ENCODE results near the gene TUBGCP3.
"Not testable (repeated sequence)": the region's sequence is repeated elsewhere in the genome, so short reads cannot be mapped to it uniquely, and the experiment has no call there.

TUBGCP3 gene

DNA sequence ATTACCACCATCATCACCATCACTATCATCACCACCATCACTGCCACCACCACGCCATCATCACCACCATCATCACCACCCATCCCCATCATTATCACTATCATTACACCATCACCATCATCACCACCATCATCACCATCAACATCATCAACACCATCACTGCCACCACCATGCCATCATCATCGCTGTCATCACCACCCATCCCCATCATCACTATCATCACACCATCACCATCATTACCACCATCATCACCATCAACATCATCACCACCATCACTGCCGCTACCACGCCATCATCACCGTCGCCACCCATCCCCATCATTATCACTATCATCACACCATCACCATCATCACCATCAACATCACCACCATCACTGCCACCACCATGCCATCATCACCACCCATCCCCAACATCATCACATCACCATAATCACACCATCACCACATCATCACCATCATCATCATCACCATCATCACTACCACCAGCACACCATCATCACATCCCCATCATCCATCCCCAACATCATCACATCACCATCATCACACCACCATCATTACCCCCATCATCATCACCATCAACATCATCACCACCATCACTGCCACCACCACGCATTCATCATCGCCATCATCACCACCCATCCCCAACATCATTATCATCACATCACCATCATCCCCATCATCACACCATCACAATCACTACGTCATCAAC, 61.7 kb downstream of the TUBGCP3 start:
- no peak for DNase-seq (ENCODE audit: low spot score)

DNA sequence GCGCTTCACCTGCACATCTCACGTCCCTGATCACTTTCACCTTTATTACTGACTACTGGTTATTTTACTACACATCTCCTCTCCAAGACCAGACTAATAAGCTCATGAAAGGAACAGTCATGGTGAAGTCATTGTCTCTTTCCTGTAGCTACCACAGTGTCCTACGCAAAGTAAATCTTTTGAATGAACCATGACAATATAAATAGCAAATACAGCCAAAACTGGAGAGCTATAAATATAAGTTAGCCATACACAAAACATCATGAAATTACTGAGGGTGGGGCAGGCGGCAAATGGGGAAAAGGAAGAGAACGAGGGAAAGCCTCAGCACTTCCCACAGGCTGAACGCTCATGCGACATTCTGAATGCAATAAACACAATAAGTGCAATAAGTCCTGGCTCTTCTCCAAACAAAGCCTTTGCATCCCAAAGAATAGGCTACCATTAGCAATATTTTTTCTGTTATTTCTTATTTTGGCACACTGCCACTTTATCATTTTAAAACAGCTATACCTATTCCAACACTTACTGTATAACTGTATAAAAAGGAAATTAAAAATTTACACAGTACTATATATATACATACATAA, 62.5 kb downstream of the TUBGCP3 start:
- peak; percentile 12 for DNase-seq (ENCODE audit: low spot score)

DNA sequence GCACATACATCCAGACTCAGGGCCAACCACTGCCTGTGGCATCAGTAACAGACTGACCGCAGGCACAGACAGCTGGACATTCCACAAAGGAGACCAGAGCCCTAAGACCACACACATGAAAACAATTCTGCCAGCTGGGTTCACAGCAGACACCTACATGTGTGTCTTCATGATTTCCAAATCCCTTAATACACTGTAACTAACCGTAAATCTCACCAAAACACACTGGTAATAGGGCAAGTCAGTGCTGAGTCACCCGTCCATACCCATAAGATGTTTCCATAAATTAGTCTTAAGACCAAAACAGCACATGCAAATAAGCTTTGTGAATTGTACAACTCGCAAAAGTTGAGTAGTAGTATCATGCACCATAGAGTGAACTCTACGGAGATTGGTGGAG, 65.4 kb downstream of the TUBGCP3 start:
- no peak for DNase-seq (ENCODE audit: low spot score)

DNA sequence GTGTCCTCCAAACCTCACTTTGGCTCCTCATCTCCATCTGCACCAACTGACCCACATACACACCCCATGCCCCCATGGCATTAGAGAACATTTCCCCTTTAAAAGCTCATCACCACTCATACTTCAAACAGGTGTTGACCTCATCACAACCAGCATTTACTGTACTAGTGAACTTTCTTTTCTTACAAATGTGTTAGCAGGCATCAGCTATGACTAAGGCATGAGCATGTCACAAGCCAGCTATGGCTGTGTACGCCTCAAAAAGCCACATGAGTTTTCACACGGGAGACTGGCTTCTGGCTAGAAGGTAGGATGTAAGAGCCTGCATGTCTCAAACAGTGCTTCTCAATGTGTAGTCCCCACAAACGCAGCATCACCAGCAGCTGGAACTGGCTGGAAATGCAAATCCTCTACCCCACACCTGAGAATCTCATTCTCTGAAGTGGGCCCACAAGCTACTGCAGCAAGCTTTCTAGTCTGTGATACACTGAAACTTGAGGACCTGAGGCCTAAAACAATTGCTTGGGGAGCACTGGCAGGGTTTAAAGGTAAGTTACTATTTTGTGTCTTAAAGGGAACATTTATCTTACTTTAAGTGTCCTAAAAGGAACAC, 66.8 kb downstream of the TUBGCP3 start:
- peak; percentile 29 for DNase-seq (ENCODE audit: low spot score)

DNA sequence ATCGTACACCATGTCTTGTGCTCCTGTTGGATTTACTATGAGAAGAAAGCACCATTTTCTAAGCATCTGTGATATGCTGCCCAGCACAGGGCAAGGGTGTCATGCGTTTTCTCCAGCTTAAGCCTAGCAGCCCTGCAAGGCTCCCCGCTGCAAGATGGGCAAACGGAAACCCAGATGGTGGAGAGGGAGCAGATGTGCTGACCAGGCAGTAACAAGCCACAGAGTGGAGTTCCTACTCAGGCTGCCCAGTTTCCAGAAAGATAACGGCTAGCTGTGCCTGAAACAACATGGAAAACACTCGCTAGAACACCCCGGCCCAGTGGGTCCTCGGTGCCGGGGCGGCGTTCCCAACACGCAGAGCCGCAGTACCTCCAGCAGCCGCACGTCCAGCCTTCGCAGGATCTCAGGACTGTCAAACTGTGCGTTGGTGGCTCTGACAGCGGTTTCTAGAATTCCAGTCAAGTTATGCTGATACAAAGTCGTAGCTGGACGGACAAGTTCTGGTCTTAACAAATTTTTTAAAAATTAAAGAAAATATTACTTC, 68.4 kb downstream of the TUBGCP3 start:
- DNase-seq (ENCODE audit: low spot score) = no peak

DNA sequence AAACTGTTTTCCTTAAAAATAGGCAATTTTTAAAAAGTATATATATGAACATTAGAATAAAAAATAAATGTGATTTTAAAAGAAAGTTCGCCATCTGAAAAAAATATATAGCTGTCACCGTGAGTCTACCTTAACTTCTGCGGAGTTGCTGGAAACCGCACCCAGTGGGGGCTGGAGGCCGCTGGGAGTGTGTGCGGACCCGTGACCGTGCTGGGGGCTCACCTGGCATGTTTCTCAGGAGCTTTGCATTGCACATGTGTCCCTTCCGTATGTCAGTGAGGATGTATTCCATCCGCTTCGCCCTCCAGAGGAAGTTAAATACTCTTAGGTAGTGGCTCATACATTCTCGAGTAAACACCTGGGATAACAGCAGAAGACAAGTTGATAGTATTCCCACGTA, 71.7 kb downstream of the TUBGCP3 start:
- DNase-seq (ENCODE audit: low spot score) = no peak

DNA sequence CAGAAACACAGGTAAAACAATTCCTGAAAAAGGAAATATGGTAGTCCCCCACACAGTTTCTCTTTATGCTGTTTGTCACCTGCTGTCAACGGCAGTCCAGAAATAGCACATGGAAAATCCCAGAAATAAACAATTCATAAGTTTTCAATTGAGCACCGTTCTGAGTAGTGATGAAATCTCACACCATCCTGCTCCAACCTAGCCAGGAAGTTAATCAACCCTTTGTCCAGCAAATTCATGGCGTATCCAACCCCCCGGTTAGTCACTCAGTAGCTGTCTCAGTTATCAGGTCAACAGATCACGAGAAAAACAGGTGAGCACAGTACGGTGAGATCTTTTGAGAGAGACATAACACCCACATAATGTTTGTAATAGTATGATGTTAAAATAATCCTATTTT, 74.2 kb downstream of the TUBGCP3 start:
- DNase-seq (ENCODE audit: low spot score) = no peak

DNA sequence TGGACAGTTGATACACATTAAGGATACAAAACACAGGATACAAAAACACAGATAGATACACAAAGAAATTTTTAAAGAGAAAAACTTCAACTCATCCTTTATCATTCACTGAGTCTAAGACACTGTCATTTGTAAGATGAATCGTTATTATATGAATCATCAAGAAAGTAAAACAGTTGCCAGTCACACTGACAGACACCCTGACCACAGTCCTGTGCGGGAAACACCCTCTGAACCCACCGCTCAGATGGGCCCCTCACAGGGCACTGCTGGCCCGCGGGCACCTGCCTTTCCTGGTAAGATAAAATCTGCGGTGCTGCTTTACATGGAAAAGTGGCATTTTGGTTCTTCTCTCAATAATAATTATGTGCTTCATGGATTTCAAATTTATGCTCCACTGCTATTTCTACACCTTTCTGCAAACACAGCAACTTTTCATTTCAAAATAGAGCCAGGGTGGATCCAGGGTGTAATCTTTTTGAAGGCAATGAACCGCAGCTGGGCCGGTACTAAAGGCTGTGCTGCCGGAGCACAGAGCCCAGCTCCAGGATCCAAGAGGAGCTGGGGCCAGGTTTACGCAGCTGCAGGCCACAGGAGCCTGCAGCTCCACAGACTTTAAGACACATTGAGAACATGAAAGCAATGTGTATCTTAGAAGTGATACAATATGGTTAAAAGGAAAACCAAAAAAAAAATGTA, 76.8 kb downstream of the TUBGCP3 start:
- peak; percentile 9 for DNase-seq (ENCODE audit: low spot score)

DNA sequence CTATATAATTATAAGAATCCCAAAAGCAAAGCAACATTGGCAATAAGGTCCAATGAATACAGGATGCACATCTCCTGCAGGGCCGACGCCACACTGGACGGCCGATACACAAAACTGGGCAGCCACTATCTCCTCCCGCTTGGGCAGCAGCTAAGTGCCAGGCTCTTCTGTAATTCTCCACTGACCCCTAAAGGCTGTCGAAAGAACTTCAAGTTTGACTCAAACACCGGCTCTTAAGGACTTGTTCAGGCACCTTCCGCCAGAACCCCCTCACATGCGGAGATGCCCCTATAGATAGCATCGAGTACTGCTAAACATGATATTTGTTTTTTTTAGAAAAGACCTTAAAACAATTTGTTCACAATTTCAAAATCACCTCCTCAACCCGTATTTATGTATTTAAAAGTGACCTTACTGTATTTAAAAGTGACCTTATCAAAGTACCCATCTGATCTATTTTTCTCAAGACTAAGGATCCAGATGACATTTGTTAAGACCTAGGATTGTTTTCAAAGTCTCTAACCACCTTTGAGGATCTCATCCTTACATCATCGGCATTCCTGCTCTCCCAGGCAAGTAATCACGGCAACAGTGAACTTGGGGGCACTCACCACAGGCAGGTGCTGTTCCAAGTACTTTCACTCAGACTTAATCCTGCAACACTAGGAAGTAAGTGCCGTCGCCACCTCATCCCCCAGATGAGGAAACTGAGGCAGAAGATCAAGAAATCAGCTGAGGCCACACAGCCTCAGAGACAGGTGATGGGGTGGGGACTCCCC, 77.8 kb downstream of the TUBGCP3 start:
- peak; percentile 75 for DNase-seq (ENCODE audit: low spot score)

DNA sequence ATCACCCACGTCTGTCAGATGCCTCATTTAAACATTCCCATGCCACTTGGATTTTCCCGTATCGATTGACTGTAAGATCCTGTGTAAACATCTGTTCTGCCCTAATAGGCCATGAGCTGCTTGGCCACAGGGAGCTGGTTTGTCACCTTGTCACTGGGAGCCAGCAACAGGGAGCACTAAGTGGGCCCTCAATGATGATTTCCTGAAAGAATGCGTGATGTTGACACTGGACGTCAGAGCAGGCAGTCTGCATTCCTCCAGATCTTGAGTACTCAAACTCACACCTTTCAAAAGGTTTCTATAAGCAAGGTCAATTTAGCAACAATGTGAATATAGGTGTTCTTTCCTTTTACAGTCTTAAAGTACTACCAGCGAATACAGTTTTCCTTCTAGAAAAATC, 78.8 kb downstream of the TUBGCP3 start:
- DNase-seq (ENCODE audit: low spot score) = no peak

DNA sequence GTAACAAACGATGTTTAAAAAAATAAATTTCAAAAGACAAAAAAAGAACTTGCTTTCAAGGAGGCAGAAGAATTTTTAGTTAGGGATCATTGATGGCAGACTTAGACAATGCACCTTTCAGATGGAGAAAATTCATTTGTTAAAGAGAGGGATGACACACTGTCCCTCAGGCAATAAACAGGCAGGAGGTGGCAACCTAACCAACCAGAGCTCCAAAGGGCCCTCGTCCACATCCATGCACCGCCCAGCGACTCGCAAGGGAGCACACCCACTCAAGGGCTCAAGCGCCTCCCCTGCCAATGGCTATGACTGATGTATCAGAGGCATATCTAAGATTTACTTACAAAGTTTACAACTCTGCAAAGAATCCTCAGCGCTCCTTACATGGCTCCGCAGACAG, 81.9 kb downstream of the TUBGCP3 start:
- no peak for DNase-seq (ENCODE audit: low spot score)

DNA sequence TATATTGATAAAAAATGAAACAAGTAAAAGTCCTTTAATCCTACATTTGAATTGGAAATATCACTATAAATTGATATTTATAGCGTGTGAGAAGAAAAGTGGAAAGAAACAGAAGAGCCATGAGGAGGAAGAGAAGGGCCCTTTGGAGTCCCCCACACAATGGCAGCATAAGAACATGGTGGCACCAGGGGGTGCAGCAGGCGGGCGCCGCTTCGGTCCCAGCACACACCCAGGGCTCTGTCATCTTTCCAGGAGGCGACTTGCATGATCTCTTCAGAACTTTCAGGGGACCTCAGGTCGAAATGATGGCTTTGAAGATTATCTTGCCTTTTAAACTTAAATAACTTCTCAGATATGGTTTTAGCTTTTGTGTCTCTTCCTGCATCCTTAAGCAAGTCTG, 91.8 kb downstream of the TUBGCP3 start:
- no peak for DNase-seq (ENCODE audit: low spot score)

DNA sequence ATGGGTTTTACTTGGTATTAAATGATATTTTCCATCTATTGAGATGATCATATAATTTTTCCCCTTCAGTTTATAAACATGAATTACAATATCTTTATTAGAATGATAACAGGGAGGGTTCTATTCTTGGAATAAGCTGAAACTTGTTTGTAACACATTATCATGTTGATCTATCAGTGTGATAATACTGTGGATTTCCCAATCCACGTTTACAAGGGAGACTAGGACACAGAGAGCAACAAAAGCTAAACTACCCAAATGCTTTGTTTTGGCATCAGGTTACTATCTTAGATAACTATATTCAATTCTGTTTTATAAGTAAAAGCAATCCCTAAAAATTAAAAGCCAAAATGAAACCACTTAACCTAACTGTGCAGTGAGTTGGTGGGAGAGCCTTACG, 92.5 kb downstream of the TUBGCP3 start:
- DNase-seq (ENCODE audit: low spot score) = no peak

DNA sequence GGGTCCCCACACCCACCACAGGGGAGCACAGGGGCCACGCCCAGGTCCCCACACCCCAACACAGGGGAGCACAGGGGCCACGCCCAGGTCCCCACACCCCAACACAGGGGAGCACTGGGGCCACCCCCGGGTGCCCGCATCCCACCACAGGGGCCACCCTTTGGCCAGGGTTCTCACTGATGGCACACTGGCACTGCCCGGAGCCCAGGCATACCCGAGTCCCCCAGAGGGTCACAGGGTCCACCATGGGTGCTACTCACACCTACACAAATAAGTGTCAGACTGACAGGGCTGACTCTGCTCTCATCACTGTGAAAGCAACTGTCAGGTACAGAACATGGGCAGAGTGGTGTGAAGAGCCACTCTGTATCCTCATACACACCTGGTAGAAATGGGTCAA, 98.8 kb downstream of the TUBGCP3 start:
- no peak for DNase-seq (ENCODE audit: low spot score)

DNA sequence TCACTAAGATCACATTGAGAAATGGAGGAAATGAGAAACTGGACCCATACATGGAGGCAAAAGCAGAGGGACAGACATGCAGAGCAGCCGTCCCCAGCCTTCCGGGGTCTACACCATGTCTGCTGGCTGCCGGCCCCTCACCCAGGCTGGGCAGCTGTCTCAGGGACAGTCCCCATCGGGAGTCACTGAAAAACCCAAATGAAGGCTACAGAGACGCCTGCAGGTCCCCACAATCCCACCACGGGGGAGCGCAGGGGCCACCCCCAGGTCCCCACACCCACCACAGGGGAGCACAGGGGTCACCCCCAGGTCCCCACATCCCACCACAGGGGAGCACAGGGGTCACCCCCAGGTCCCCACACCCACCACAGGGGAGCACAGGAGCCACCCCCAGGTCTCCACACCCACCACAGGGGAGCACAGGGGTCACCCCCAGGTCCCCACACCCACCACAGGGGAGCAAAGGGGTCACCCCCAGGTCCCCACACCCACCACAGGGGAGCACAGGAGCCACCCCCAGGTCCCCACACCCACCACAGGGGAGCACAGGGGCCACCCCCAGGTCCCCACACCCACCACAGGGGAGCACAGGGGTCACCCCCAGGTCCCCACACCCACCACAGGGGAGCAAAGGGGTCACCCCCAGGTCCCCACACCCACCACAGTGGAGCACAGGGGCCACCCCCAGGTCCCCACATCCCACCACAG, 99.5 kb downstream of the TUBGCP3 start:
- DNase-seq (ENCODE audit: low spot score) = not testable (repeated sequence)

DNA sequence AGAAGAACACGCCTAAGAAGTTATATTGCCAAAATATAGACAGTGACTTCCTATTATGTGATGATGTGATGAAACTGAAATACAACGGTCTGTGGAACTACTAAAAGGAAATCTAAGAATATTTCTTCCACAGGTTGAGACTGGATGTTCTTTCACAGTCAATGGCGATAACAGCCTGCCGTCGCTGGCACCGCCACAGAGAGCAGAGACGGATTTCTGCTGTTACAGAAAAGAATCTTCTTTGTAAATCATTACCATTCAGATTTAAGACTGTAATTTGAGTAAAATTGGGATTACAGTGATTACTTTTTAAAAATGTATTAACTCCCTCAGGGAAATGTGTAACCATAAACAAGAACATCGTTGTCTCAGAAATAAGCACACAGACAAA, 100.8 kb downstream of the TUBGCP3 start:
- DNase-seq (ENCODE audit: low spot score) = no peak

DNA sequence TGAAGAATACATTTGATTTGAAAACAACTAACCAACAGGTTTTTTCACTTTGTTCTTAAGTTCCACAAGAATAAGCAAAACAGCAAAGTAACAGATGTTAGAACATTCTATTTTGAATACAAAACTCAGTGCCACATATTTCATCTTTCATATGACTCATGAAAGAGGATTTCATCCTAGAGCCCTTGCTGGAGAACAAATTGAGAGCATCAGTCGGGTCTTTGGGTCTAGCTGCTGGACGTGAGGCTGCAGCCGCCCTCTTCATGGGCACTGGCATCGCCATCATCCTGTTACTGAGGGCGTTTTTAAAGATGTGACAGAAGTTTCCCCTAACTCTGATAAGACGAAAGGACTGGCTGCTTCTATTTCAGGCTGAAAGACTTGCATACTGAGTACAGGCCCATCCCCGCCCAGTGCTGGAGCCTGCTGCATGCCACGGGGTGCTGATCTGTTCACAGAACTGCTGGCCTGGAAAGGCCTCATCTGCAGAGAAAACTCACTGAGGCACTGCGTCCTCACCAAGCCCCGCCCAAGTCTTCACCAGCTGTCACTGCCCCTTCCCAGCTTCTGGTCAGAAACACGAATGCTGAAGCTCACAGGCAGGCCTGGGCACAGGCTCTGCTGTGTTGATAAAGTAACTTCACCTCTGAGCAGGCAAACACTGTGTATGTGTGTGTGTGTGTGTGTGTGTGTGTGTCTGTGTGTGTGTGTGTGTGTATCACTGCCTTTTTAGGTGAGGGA, 101.4 kb downstream of the TUBGCP3 start:
- no peak for DNase-seq (ENCODE audit: low spot score)

DNA sequence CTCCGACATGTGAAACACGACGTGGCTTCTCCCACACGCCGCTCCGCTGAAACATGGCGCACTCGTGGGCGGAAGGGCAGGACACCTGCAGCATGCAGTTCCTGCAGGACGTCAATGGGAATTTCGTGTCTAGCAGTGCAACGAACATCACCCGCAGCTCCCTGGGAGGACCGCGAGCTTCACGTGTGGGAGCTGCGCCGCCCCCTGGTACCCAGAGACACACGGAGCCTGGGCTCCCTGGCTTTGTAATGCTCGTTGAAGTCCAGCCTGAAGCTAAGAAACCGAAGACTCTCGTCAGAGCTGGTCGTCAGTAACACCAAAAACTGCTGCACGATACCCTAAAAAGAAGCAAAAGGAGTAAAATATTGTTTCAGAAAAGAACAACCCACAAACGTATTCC, 102.1 kb downstream of the TUBGCP3 start:
- DNase-seq (ENCODE audit: low spot score) = not testable (repeated sequence)

DNA sequence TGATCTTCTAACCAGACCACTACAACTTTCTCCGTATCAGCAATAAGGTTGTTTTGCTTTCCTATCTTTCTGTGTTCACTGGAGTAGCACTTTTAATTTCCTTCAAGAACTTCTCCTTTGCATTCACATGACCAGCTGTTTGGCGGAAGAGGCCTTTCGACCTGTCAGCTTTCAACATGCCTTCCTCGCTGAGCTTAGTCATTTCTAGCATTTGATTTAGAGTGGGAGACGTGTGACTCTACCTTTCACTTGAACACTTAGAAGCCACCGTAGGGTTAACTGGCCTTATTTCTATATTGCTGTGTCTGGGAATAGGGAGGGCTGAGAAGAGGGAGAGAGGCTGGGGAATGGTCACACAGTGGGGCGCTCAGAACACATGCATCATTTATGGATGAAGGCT, 104.7 kb downstream of the TUBGCP3 start:
- DNase-seq (ENCODE audit: low spot score) = no peak

DNA sequence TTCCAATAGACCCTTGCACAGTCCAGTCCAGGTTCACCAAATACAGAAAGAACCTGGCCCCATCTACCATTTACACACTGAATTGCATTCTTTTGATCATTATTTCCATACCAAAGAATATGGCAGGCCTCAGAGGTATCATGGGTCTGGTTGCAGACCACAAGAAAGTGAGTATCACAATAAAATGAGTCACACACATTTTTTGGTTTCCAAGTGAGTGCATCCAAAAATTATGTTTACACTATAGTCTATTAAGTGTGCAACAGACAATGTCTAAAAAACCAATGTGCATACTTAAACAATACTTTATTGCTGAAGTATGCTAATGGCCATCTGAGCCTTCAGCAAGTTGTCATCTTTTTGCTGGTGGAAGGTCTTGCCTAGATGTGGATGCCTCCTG, 106.5 kb downstream of the TUBGCP3 start:
- no peak for DNase-seq (ENCODE audit: low spot score)

DNA sequence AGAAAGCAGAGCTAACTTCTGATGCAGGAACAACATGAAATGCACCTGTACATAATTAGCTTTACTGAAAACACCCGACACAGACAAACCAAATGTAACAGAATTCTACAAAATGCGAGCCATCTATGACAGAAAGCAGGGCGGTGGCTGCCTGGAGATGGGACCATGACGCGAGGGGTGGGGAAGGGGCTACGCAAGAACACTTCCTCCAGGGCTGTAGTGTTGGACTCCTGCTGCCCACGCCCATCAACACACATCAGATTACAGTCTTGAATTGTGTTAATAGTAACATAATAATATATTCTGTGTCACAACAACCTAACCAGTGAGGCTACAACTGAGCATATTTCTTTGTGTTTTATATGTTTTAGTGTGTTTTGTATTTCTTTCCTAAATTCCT, 108.6 kb downstream of the TUBGCP3 start:
- DNase-seq (ENCODE audit: low spot score) = no peak

All from RKO (cell line).